ENCODE results near the gene DBR1. TPM values are rescaled to one million over a fixed set of nuclear protein-coding genes. Genes with fewer than 3 reads are reported as not detected.

DBR1 gene
- total and polyA plus RNA-seq, 2 experiments from 2014 or later = 9.7 to 17.2 TPM

DNA sequence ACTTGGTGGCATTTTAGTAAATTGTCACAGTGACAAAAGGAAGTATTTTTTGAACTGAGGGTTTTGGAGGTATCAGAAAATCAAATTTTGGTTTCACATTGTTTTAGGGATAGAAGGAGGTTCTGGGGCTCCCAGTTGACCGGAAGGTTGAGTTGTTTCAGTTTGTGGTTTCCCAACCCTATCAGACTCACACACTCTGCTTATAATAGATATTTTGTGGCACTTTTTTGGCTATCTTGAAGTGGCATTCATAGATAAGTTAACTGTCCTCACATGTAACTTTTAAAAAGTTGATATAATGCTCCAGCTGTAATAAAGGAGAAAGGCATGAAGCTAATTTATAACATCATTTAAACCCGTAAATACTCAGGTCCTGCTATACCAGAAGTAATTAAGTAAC lies 25.1 kb upstream of the DBR1 start:
- Histone ChIP-seq H4K20me1 (replicated peaks; ENCODE audit: insufficient read depth) (peaks cover 59% of the 10 kb centered on the region), H2AFZ (no peak overlapping the region), H3F3A (replicated peaks; ENCODE audit: low read depth) (0 out of 2 replicates have a peak, but pooled peaks cover 3% of the 10 kb centered on the region), H3K4me3 (no peak overlapping the region), H3K9me2 (ENCODE audit: insufficient read depth) (no peaks in the 10 kb centered on the region), H3K4me1 (ENCODE audit: insufficient read depth) (peaks cover 11% of the 10 kb centered on the region), H3K36me3 (ENCODE audit: insufficient read depth) (no peaks in the 10 kb centered on the region), H3K4me2 (no peak overlapping the region), H3K27ac (ENCODE audit: low read depth) (no peak overlapping the region), H3K27me3 (ENCODE audit: insufficient read depth) (no peaks in the 10 kb centered on the region), H3K79me2 (replicated peaks; ENCODE audit: insufficient read depth) (peaks cover 100% of the 10 kb centered on the region)
- ATAC-seq (no peak), DNase-seq (ENCODE audit: low spot score) (no peak)
- H3K4me3 Mint-ChIP-seq = no peak overlapping the region
- H3K4me1 Mint-ChIP-seq = peaks cover 23% of the 10 kb centered on the region
- H3K9me3 Mint-ChIP-seq = no peaks in the 10 kb centered on the region; the same call in 2 of the 3 replicates
- peaks cover 2% of the 10 kb centered on the region for H3K27me3 Mint-ChIP-seq (ENCODE audit: insufficient read depth, low read depth, poor library complexity)
- TF ChIP-seq, protein P1, sequence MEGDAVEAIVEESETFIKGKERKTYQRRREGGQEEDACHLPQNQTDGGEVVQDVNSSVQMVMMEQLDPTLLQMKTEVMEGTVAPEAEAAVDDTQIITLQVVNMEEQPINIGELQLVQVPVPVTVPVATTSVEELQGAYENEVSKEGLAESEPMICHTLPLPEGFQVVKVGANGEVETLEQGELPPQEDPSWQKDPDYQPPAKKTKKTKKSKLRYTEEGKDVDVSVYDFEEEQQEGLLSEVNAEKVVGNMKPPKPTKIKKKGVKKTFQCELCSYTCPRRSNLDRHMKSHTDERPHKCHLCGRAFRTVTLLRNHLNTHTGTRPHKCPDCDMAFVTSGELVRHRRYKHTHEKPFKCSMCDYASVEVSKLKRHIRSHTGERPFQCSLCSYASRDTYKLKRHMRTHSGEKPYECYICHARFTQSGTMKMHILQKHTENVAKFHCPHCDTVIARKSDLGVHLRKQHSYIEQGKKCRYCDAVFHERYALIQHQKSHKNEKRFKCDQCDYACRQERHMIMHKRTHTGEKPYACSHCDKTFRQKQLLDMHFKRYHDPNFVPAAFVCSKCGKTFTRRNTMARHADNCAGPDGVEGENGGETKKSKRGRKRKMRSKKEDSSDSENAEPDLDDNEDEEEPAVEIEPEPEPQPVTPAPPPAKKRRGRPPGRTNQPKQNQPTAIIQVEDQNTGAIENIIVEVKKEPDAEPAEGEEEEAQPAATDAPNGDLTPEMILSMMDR (conservative IDR thresholded peaks at IDR 0.05; ENCODE audit: low read depth in 2 of 2) = no peak
- TF ChIP-seq, protein P2, sequence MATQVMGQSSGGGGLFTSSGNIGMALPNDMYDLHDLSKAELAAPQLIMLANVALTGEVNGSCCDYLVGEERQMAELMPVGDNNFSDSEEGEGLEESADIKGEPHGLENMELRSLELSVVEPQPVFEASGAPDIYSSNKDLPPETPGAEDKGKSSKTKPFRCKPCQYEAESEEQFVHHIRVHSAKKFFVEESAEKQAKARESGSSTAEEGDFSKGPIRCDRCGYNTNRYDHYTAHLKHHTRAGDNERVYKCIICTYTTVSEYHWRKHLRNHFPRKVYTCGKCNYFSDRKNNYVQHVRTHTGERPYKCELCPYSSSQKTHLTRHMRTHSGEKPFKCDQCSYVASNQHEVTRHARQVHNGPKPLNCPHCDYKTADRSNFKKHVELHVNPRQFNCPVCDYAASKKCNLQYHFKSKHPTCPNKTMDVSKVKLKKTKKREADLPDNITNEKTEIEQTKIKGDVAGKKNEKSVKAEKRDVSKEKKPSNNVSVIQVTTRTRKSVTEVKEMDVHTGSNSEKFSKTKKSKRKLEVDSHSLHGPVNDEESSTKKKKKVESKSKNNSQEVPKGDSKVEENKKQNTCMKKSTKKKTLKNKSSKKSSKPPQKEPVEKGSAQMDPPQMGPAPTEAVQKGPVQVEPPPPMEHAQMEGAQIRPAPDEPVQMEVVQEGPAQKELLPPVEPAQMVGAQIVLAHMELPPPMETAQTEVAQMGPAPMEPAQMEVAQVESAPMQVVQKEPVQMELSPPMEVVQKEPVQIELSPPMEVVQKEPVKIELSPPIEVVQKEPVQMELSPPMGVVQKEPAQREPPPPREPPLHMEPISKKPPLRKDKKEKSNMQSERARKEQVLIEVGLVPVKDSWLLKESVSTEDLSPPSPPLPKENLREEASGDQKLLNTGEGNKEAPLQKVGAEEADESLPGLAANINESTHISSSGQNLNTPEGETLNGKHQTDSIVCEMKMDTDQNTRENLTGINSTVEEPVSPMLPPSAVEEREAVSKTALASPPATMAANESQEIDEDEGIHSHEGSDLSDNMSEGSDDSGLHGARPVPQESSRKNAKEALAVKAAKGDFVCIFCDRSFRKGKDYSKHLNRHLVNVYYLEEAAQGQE (IDR thresholded peaks at IDR 0.05; ENCODE audit: unreplicated experiment) = no peak
- TF ChIP-seq EZH2phosphoT487 (IDR thresholded peaks at IDR 0.05; ENCODE audit: unreplicated experiment) (no peak), EZH2 (IDR thresholded peaks at IDR 0.05; ENCODE audit: low read depth, unreplicated experiment) (no peak), JUNB (IDR thresholded peaks at IDR 0.05; ENCODE audit: unreplicated experiment) (no peak), ZNF114 (CRISPR knock-in tag; IDR thresholded peaks at IDR 0.05) (no peak), ZNF331 (CRISPR knock-in tag; IDR thresholded peaks at IDR 0.05; ENCODE audit: low read depth) (no peak), POLR2AphosphoS5 (IDR thresholded peaks at IDR 0.05; ENCODE audit: low read depth) (no peak), NANOG (IDR thresholded peaks at IDR 0.05; ENCODE audit: borderline replicate concordance) (no peak), CREB1 (CRISPR knock-in tag; IDR thresholded peaks at IDR 0.05; ENCODE audit: low read depth) (no peak), STAT1 (IDR thresholded peaks at IDR 0.05; ENCODE audit: unreplicated experiment) (no peak)
- TF ChIP-seq, protein P3, sequence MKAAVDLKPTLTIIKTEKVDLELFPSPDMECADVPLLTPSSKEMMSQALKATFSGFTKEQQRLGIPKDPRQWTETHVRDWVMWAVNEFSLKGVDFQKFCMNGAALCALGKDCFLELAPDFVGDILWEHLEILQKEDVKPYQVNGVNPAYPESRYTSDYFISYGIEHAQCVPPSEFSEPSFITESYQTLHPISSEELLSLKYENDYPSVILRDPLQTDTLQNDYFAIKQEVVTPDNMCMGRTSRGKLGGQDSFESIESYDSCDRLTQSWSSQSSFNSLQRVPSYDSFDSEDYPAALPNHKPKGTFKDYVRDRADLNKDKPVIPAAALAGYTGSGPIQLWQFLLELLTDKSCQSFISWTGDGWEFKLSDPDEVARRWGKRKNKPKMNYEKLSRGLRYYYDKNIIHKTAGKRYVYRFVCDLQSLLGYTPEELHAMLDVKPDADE (IDR thresholded peaks at IDR 0.05) = no peak
- TF ChIP-seq, protein P4, sequence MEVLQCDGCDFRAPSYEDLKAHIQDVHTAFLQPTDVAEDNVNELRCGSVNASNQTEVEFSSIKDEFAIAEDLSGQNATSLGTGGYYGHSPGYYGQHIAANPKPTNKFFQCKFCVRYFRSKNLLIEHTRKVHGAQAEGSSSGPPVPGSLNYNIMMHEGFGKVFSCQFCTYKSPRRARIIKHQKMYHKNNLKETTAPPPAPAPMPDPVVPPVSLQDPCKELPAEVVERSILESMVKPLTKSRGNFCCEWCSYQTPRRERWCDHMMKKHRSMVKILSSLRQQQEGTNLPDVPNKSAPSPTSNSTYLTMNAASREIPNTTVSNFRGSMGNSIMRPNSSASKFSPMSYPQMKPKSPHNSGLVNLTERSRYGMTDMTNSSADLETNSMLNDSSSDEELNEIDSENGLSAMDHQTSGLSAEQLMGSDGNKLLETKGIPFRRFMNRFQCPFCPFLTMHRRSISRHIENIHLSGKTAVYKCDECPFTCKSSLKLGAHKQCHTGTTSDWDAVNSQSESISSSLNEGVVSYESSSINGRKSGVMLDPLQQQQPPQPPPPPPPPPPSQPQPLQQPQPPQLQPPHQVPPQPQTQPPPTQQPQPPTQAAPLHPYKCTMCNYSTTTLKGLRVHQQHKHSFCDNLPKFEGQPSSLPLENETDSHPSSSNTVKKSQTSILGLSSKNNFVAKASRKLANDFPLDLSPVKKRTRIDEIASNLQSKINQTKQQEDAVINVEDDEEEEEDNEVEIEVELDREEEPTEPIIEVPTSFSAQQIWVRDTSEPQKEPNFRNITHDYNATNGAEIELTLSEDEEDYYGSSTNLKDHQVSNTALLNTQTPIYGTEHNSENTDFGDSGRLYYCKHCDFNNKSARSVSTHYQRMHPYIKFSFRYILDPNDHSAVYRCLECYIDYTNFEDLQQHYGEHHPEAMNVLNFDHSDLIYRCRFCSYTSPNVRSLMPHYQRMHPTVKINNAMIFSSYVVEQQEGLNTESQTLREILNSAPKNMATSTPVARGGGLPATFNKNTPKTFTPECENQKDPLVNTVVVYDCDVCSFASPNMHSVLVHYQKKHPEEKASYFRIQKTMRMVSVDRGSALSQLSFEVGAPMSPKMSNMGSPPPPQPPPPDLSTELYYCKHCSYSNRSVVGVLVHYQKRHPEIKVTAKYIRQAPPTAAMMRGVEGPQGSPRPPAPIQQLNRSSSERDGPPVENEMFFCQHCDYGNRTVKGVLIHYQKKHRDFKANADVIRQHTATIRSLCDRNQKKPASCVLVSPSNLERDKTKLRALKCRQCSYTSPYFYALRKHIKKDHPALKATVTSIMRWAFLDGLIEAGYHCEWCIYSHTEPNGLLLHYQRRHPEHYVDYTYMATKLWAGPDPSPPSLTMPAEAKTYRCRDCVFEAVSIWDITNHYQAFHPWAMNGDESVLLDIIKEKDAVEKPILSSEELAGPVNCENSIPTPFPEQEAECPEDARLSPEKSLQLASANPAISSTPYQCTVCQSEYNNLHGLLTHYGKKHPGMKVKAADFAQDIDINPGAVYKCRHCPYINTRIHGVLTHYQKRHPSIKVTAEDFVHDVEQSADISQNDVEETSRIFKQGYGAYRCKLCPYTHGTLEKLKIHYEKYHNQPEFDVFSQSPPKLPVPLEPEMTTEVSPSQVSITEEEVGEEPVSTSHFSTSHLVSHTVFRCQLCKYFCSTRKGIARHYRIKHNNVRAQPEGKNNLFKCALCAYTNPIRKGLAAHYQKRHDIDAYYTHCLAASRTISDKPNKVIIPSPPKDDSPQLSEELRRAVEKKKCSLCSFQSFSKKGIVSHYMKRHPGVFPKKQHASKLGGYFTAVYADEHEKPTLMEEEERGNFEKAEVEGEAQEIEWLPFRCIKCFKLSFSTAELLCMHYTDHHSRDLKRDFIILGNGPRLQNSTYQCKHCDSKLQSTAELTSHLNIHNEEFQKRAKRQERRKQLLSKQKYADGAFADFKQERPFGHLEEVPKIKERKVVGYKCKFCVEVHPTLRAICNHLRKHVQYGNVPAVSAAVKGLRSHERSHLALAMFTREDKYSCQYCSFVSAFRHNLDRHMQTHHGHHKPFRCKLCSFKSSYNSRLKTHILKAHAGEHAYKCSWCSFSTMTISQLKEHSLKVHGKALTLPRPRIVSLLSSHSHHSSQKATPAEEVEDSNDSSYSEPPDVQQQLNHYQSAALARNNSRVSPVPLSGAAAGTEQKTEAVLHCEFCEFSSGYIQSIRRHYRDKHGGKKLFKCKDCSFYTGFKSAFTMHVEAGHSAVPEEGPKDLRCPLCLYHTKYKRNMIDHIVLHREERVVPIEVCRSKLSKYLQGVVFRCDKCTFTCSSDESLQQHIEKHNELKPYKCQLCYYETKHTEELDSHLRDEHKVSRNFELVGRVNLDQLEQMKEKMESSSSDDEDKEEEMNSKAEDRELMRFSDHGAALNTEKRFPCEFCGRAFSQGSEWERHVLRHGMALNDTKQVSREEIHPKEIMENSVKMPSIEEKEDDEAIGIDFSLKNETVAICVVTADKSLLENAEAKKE (CRISPR knock-in tag; IDR thresholded peaks at IDR 0.05) = no peak
- peaks cover 9% of the 10 kb centered on the region; the same call in 2 of the 3 replicates for H3K36me3 Mint-ChIP-seq (ENCODE audit: low read depth)
- H3K27ac Mint-ChIP-seq = no peak overlapping the region
